Naive thymus-derived CD8-positive, alpha-beta T cell (primary cell): Measurements from ENCODE around the gene PPIL3. TPM values are rescaled to one million over a fixed set of nuclear protein-coding genes. Genes with fewer than 3 reads are reported as not detected.

Experiments used
- ATAC-seq, 2 donors: fragments of 150-1000 bp; cut with Tn5 transposase in 1 of 2; sonication (Bioruptor Pico), chemical (Tn5 transposase) in 1 of 2; 1 replicate in 1 of 2; 2 replicates in 1 of 2; pipeline ENCODE4 v1.10.0; 2021; ENCODE audit warnings: mild to moderate bottlenecking in 2 of 2, moderate library complexity in 2 of 2
- POLR2A ChIA-PET: fragments of 350-600 bp; sonication (Branson Sonifier 250); formaldehyde crosslinking; loops from one replicate; lab custom pipeline; 2021; ENCODE audit warnings: antibody characterized with exemption; lab: Charles Lee
- DNase-seq, 10 donors: peaks; one replicate each; pipeline versions ENCODE4 v3.0.0 to v3.0.0-alpha.2; 2020 to 2022
- H3K27ac Mint-ChIP-seq, 10 donors: one replicate each; pipeline ENCODE4 v1.8.0; 2020 to 2022; ENCODE audit warnings: mild to moderate bottlenecking in 10 of 10, mixed read lengths in 10 of 10, moderate library complexity in 4 of 10, inconsistent platforms in 1 of 10
- H3K27me3 Mint-ChIP-seq, 5 donors: one replicate each; pipeline ENCODE4 v1.8.0; 2021 to 2022; ENCODE audit warnings: mixed read lengths in 5 of 5
- H3K36me3 Mint-ChIP-seq, 3 donors: one replicate each; pipeline ENCODE4 v1.8.0; 2020 to 2022; ENCODE audit warnings: mixed read lengths in 3 of 3, mild to moderate bottlenecking in 2 of 3, inconsistent platforms in 1 of 3
- H3K4me1 Mint-ChIP-seq, 4 donors: one replicate each; pipeline ENCODE4 v1.8.0; 2021 to 2022; ENCODE audit warnings: mixed read lengths in 4 of 4
- H3K4me3 Mint-ChIP-seq, 10 donors: one replicate each; pipeline ENCODE4 v1.8.0; 2020 to 2022; ENCODE audit warnings: mild to moderate bottlenecking in 10 of 10, mixed read lengths in 10 of 10, moderate library complexity in 6 of 10, inconsistent platforms in 1 of 10
- H3K9me3 Mint-ChIP-seq, 9 donors: one replicate each; pipeline ENCODE4 v1.8.0; 2020 to 2022; ENCODE audit warnings: mixed read lengths in 9 of 9, mild to moderate bottlenecking in 3 of 9, inconsistent platforms in 1 of 9, moderate library complexity in 1 of 9
- polyA plus RNA-seq, 3 donors: library from polyadenylated mRNA; unstranded; fragments of 300-500 nt; fragmentation: Illumina TruSeq; gene quantifications; one replicate each; pipeline ENCODE4 v1.2.3, GENCODE V29; 2021
- total RNA-seq, 8 experiments: library from RNA in 2 of 8; stranded (reverse) in 2 of 8; gene quantifications; one replicate each; pipeline ENCODE4 v1.2.3 and lab custom pipeline; 2021 to 2026

PPIL3 gene
- total and polyA plus RNA-seq, 5 experiments from 2014 or later = 22.3 to 42.6 (median 38.3) TPM

DNA sequence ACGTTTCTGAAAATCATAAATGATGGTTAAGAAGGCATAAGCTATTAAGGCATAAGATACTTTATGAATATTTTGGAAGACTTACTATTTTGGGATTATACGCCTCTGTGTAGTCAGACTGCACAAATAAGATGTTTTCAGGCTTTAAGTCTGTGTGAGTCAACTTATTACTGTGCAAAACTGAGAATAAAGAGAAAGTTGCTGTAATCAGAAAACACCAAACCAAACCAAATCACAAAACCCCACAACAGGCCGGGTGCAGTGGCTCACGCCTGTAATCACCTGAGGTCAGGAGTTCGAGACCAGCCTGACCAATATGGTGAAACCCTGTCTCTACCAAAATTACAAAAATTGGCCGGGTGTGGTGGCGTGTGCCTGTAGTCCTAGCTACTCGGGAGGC, 32.1 kb downstream of the PPIL3 start:
- POLR2A ChIA-PET = no interaction called here
- Mint-ChIP-seq H3K9me3 (no peaks in the 10 kb centered on the region), H3K4me3 (peak overlapping the region in 1 of 10 donors; percentile 48), H3K36me3 (peaks cover 18 to 96% (median 69%) of the 10 kb centered on the region in 3 donors), H3K27me3 (no peaks in the 10 kb centered on the region), H3K4me1 (peaks cover 31 to 62% (median 56%) of the 10 kb centered on the region in 4 donors), H3K27ac (peak overlapping the region in 8 of 10 donors; percentile 7 to 91 (median 47))
- DNase-seq = no peak
- no peak for ATAC-seq

DNA sequence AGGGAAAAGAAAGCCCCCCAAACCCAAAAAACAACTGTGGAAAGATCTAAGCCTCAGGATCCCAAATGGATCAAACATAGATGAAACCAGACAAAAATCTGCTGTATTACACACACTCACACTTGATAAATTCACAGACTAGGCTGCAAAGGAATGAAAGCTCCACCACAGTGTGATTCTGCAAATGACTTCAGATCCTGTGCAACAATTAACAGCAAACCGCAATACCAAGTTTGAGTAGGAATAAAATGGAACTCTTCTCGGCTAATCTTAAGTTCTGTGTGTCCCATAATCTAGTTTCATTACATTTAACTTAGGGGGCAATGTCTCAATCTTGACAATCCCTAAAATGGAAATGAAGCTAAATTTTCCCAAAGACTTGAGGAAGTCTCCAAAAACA, 36.3 kb downstream of the PPIL3 start:
- Mint-ChIP-seq H3K27ac (peak overlapping the region in 7 of 10 donors; percentile 15 to 80 (median 70)), H3K36me3 (peaks cover 12 to 74% (median 52%) of the 10 kb centered on the region in 3 donors), H3K4me1 (peaks cover 13 to 28% (median 21%) of the 10 kb centered on the region in 4 donors), H3K9me3 (no peaks in the 10 kb centered on the region), H3K27me3 (no peaks in the 10 kb centered on the region), H3K4me3 (peak overlapping the region in 1 of 10 donors; percentile 41)
- ATAC-seq (no peak), DNase-seq (no peak)
- POLR2A ChIA-PET = interaction anchor here (1.0 to 2.1 kb wide), 3 partner anchors 11 to 38 kb away, joined by 3 to 12 read pairs (median 4); partner anchors contain the start of gene CLK1

DNA sequence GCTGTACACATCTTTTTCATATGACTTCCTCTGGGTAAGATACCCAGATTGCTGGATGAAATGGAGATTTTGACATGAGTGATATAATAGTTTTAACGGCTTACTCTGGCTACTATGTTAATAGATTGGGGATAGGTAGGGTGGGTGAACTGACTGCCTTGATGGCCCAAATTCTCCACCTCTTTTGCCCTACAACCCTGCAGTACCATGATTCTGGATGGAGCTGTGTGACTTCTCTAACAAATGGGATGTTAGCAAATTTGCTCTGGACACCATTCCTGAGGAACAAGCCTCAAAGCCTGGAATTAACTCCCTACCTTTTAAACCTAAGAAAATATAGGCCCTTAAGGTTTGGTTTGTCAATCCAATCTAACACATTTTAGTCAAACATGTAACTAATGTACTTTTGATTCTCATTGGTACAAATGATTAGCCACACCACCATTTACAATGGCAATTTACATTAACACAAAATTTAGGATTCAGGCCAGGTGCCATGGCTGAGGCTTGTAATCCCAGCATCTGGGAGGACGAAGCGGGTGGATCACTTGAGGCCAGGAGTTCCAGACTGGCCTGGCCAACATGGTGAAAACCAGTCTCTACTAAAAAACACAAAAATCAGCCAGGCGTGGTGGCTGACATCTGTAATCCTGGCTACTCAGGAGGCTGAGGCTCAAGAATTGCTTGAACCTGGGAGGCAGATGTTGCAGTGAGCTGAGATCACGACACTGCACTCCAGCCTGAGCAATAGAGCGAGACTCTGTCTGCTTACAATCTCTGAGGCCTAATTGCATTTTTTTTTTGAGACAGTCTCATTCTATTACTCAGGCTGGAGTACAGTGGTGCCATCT, 37.3 kb downstream of the PPIL3 start:
- H3K4me1 Mint-ChIP-seq = peaks cover 9 to 18% (median 12%) of the 10 kb centered on the region in 4 donors
- ATAC-seq (peak; percentile 3 to 15), DNase-seq (no peak)
- POLR2A ChIA-PET = interaction anchor here (0.6 to 2.1 kb wide), 3 partner anchors 12 to 40 kb away, joined by 3 to 12 read pairs (median 4); partner anchors contain the start of genes BZW1 and CLK1
- no peaks in the 10 kb centered on the region for H3K27me3 Mint-ChIP-seq
- H3K36me3 Mint-ChIP-seq = peaks cover 8 to 64% (median 42%) of the 10 kb centered on the region in 3 donors
- no peaks in the 10 kb centered on the region for H3K9me3 Mint-ChIP-seq
- peak overlapping the region in 2 of 10 donors; percentile 20 to 41 for H3K4me3 Mint-ChIP-seq
- H3K27ac Mint-ChIP-seq = peak overlapping the region in 9 of 10 donors; percentile 0 to 81 (median 62)

DNA sequence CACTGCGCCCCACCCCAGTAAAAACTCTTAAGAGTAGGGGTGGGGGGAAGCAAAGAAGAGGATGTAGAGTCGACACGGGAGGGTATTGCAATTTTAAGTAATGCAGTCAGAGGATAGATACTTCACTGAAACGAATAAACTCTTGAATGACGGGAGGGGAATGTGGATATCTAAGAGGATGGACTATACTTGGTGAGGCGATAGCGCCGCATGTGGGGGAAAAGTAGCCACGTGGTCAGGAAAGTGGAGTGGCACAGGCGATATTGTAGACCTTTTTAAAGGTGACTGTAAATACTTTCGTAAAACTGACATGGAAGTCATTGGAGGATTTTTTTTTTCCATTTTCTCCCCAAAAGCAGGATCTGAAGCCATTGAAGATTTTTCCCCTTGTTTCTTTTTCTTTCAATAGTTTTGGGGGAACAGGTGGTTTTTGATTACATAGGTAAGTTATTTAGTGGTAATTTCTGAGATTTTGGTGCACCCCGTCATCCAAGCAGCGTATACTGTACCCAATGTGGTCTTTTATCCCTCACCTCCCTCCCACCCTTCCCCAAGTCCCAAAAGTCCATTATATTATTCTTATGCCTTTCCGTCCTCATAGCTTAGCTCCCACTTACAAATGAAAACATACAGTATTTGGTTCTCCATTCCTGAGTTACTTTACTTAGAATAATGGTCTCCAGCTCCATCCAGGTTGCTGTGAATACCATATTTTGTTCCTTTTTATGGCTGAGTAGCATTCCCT, 38.2 kb downstream of the PPIL3 start:
- Mint-ChIP-seq H3K36me3 (peaks cover 8 to 56% (median 38%) of the 10 kb centered on the region in 3 donors), H3K27me3 (no peaks in the 10 kb centered on the region)
- peak in 1 of 2 donors; percentile 20 for ATAC-seq

DNA sequence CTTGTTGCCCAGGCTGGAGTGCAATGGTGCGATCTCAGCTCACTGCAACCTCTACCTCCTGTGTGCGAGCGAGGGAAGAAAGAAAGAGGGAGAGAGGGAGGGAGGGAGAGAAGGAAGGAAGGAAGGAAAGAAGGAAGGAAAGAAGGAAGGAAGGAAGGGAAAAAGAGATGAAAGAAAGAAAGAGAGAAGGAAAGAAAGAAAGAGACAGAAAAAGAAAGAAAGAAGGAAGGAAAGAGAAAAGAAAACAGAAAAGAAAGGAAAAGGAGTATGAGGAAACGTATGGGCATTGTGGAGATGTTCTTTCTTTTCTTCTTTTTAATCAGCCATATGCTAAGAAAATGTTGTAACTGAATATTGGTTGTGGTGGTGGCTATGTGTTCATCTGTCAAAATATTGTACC, 40.9 kb downstream of the PPIL3 start:
- peaks cover 8 to 29% (median 25%) of the 10 kb centered on the region in 3 donors for H3K36me3 Mint-ChIP-seq
- no peak overlapping the region for H3K4me3 Mint-ChIP-seq
- H3K4me1 Mint-ChIP-seq = peaks cover 7 to 10% (median 8%) of the 10 kb centered on the region in 4 donors
- ATAC-seq (no peak), DNase-seq (no peak)
- H3K27me3 Mint-ChIP-seq = no peaks in the 10 kb centered on the region
- H3K27ac Mint-ChIP-seq = peak overlapping the region in 3 of 10 donors; percentile 47 to 79 (median 66)
- POLR2A ChIA-PET = interaction anchor here (3.3 kb wide), 1 partner anchor 16 kb away, joined by 23 read pairs; the partner anchor contains the start of gene CLK1
- H3K9me3 Mint-ChIP-seq = no peaks in the 10 kb centered on the region

More for the DNA sequence above, 38.2 kb downstream of the PPIL3 start:
- DNase-seq = no peak
- Mint-ChIP-seq H3K4me3 (peak overlapping the region in 3 of 10 donors; percentile 19 to 36 (median 34)), H3K9me3 (no peaks in the 10 kb centered on the region), H3K27ac (peak overlapping the region in 8 of 10 donors; percentile 0 to 84 (median 54)), H3K4me1 (peaks cover 7 to 13% (median 8%) of the 10 kb centered on the region in 4 donors)
- POLR2A ChIA-PET = interaction anchor here (0.7 to 3.3 kb wide), 5 partner anchors 9 to 1387 kb away, joined by 4 to 23 read pairs (median 7); partner anchors contain the start of gene CLK1

DNA sequence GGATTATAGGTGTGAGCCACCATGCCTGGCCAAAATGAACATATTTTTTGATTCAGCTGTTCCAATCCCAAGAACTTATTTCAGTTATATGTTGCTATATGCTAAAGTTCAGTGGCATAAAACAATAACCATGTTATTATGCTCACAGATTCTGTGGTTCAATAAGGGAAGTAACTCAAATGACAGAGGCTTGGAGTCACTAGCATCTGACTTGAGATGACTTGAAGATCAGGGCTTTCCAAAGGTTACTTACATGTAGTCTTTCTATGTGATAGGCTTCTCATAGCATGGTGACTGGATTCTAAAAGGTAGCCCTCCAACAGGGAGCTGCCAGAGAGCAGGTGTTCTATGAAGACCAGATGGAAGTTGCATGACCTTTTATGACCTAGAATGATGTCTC, 41.6 kb downstream of the PPIL3 start:
- no peak for ATAC-seq
- no peak for DNase-seq
- Mint-ChIP-seq H3K36me3 (peaks cover 8 to 22% (median 18%) of the 10 kb centered on the region in 3 donors), H3K27ac (peak overlapping the region in 2 of 10 donors; percentile 47 to 79), H3K9me3 (no peaks in the 10 kb centered on the region), H3K4me3 (no peak overlapping the region), H3K27me3 (no peaks in the 10 kb centered on the region), H3K4me1 (peaks cover under 1 to 8% (median 5%) of the 10 kb centered on the region in 4 donors)
- POLR2A ChIA-PET = no interaction called here

DNA sequence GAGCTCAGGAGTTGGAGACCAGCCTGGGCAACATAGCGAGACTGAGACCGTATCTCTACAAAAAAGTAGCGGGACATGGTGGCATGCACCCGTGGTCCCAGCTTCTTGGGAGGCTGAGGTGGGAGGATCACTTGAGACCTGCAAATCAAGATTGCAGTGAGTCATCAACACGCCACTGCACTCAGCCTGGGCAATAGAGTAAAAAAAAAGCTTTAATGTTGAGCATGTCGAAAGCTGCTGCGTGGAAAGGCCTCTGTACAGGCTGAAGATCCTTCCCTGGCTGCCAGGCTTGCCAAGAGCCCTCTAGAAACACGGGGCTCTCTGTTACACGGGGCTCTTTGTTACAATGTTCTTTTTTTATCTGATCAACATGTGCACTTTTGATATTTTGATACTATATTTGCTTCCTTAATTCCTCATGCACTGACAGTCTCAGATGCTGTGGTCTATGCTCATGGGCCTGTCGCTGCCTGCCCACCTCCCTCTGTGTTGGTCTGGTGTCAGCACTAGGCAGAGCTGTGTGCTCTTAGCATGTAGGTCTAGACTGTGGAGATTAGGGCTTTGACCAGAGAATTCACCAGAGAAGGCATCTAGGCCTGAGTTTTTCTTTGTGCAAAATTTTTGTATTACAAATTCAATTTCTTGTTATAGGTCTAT, 43.1 kb downstream of the PPIL3 start:
- Mint-ChIP-seq H3K4me1 (peaks cover 0 to 2% (median under 1%) of the 10 kb centered on the region in 4 donors), H3K27ac (no peak overlapping the region), H3K9me3 (no peaks in the 10 kb centered on the region), H3K4me3 (no peak overlapping the region), H3K36me3 (peaks cover 0 to 8% (median 8%) of the 10 kb centered on the region in 3 donors), H3K27me3 (no peaks in the 10 kb centered on the region)
- POLR2A ChIA-PET = interaction anchor here (1.2 kb wide), 2 partner anchors 18 to 35 kb away, joined by 3 to 8 read pairs; partner anchors contain the start of genes BZW1 and CLK1
- no peak for ATAC-seq
- no peak for DNase-seq

DNA sequence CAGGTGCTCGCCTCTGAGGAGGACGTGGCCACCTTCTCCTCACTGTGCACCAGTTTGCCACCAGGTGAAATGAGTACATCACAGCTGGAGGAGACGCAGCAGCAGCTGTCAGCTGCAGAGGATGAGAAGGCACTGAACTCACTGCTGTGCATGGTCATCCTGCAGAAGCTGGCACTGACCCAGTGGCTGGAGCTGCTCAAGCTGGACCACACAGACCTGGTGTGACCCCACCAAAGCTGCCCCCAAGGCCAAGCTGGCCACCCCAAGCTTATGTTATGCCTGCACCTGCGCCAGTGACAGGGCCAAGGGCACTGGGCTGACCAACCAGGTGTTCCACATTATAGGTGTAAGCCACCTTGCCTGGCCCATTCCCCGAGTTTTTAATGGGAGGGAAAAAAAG, 43.7 kb downstream of the PPIL3 start:
- no peaks in the 10 kb centered on the region for H3K9me3 Mint-ChIP-seq
- no peak for ATAC-seq
- peaks cover 0 to 2% (median under 1%) of the 10 kb centered on the region in 4 donors for H3K4me1 Mint-ChIP-seq
- H3K4me3 Mint-ChIP-seq = no peak overlapping the region
- H3K36me3 Mint-ChIP-seq = peaks cover 0 to 2% (median 2%) of the 10 kb centered on the region in 3 donors
- DNase-seq = no peak
- no peaks in the 10 kb centered on the region for H3K27me3 Mint-ChIP-seq
- POLR2A ChIA-PET = interaction anchor here (1.2 kb wide), 2 partner anchors 19 to 34 kb away, joined by 3 to 8 read pairs; partner anchors contain the start of genes BZW1 and CLK1
- no peak overlapping the region for H3K27ac Mint-ChIP-seq

DNA sequence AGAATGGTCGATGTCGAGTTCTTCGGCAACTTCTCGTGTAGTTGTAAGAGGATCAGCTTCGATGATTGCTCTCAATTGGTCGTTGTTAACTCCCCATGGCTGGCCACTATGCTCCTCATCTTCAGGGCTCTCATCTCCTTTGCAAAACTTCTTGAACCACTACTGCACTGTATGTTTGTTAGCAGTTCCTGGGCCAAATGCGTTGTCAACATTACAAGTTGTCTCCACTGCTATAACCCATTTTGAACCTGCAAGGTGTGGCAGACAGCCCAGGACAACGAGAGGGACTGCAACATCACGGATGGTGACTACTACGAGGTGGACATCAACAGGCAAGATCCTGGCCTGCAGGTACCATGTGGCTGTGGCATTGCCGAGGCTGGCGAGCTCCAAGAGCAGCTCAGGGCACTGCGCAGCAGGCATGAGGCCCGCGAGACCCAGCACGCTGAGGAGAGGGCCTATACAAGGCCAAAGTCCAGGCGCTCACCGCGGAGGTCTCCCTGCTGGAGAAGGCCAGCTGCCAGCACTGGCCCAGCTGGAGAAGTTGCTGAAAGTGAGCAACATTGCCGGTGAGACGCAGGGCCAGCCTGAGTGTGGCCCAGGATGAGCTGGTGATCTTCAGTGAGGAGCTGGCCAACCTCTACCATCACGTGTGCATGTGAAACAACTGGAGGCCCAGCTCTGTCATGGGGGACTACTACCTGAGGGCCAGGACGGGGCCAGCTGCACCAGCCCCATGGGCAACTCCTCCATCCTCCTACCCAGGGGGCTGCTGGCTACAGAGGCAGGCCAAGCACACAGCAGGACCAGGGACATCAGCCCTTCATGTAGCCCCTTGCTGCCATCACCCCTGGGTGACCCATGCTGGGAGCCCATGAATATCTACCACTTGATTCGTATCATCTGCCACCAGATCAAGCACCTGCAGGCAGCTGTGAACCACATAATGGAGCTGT, 44.6 kb downstream of the PPIL3 start:
- no peaks in the 10 kb centered on the region for H3K36me3 Mint-ChIP-seq
- H3K27me3 Mint-ChIP-seq = no peaks in the 10 kb centered on the region
- POLR2A ChIA-PET = interaction anchor here (0.8 to 1.2 kb wide), 2 partner anchors 33 to 209 kb away, joined by 3 read pairs; partner anchors contain the start of gene BZW1
- no peaks in the 10 kb centered on the region for H3K9me3 Mint-ChIP-seq
- ATAC-seq (no peak), DNase-seq (no peak)
- no peak overlapping the region for H3K27ac Mint-ChIP-seq
- no peak overlapping the region for H3K4me3 Mint-ChIP-seq
- peaks cover 0 to under 1% (median under 1%) of the 10 kb centered on the region in 4 donors for H3K4me1 Mint-ChIP-seq

DNA sequence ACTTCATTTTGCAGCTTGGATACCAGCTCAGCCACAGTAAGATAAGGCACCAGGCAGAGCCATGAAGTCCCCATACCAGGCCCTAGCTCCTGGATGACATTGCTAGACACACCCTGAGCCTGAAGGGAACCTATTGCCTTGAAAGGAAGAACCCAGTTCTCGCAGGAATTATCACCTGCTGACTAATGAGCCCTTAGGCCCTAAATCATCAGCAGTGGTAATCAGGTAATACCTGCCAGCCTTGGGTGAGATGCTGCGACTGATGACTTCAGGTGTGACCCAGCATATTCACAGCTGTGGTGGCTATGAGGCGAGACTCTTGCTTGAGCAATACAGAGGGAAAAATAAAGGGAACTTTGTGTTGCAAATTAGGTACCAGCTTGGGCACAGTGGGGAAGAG, 49.4 kb downstream of the PPIL3 start:
- POLR2A ChIA-PET = interaction anchor here (0.6 to 2.0 kb wide), 3 partner anchors 11 to 29 kb away, joined by 4 to 7 read pairs (median 4); partner anchors contain the start of gene CLK1
- Mint-ChIP-seq H3K4me3 (no peak overlapping the region), H3K9me3 (peaks cover 0 to 17% (median 3%) of the 10 kb centered on the region in 9 donors), H3K4me1 (no peaks in the 10 kb centered on the region), H3K27ac (no peak overlapping the region), H3K27me3 (no peaks in the 10 kb centered on the region), H3K36me3 (peaks cover 0 to 13% (median 11%) of the 10 kb centered on the region in 3 donors)
- no peak for ATAC-seq
- DNase-seq = no peak

DNA sequence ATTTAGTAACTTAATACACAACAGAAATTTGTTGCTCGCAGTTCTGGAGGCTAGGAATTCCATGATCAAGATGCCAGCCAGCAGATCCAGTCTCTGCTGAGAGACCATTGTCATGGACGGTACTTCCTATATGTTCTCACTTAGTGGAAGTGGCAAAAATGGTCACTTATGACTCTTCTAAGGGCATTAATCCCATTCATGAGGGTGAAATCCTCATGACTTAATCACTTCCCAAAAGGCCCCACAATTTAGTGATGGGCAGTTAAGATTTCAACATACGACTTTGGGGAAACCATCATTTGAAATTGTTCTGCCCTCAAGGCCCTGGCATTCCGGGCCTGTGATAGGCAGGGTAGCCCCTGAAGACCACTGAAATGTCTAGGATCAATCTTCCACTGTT, 54.2 kb downstream of the PPIL3 start:
- POLR2A ChIA-PET = no interaction called here
- H3K4me1 Mint-ChIP-seq = no peaks in the 10 kb centered on the region
- no peak overlapping the region for H3K27ac Mint-ChIP-seq
- no peaks in the 10 kb centered on the region for H3K27me3 Mint-ChIP-seq
- DNase-seq (no peak), ATAC-seq (no peak)
- no peak overlapping the region for H3K4me3 Mint-ChIP-seq
- peaks cover 0 to 13% (median 11%) of the 10 kb centered on the region in 3 donors for H3K36me3 Mint-ChIP-seq
- H3K9me3 Mint-ChIP-seq = peaks cover 0 to 21% (median 3%) of the 10 kb centered on the region in 9 donors
